GM23248 (cell line): ENCODE measurements around the gene GSDME.

ENCODE experiments used
- EZH2 ChIP-seq: fragments of 200-600 bp; sonication (generic); IDR thresholded peaks from 2 replicates; pipeline ENCODE4 v1.6.1; 2018; ENCODE audit warnings: antibody characterized with exemption, mild to moderate bottlenecking; ENCODE audit not compliant: insufficient read depth, poor library complexity, severe bottlenecking
- EZH2phosphoT487 ChIP-seq: fragments of 200-600 bp; sonication (generic); IDR thresholded peaks from 2 replicates; pipeline ENCODE4 v1.6.1; 2018; ENCODE audit warnings: antibody characterized with exemption, moderate library complexity, mild to moderate bottlenecking, low read depth; ENCODE audit not compliant: insufficient read depth

GRCh38 chr7:24660546-24660945, 96.7 kb downstream of the GSDME start:
- TF ChIP-seq EZH2, result no peak
- TF ChIP-seq EZH2phosphoT487, result no peak
